ENCODE data around the gene LRRC42.
A peak's percentile ranks its signal among the peaks of the same experiment; 100 is the strongest.
"Not testable (repeated sequence)": the region's sequence is repeated elsewhere in the genome, so short reads cannot be mapped to it uniquely, and the experiment has no call there.

The LRRC42 gene

DNA sequence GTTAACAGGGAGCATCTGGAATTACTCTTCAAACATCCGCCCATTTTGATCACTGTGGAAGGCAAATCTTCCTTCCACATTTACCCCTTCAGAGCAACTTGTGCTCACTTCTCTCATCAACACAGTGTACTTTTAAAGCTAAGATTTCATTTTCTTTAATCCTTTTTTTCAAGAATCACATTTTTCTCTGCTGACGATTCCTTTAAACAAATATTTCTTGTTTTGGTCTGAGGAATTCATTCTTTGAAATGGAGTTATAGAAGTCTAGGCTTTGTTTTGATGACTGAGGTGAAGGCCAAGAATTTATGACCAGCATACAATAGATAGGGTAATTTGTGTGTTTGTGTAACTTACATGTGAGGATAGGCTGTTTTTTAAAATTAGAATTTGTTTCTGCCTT lies 25.6 kb downstream of the LRRC42 start:
- FAIRE-seq = peak; percentile 70

DNA sequence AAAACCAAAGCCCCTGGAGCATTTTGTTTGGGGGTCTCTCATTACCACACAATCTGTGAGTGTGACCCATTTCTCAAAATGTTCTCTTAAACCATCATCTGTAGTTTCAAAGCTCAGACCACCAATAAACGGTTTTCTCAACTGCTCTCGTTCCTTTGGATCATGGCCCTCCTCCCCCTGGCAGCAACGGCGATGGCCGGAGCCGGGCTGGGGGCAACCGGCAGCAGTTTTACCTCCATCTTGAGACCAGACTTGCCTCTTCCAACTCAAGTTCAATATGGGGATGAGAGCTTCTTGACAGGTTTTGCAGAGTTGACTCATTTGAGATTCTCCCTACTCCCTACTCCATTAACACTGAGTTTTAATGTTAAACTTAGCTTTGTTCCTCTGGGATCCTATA lies 29.7 kb downstream of the LRRC42 start:
- no peak for FAIRE-seq

DNA sequence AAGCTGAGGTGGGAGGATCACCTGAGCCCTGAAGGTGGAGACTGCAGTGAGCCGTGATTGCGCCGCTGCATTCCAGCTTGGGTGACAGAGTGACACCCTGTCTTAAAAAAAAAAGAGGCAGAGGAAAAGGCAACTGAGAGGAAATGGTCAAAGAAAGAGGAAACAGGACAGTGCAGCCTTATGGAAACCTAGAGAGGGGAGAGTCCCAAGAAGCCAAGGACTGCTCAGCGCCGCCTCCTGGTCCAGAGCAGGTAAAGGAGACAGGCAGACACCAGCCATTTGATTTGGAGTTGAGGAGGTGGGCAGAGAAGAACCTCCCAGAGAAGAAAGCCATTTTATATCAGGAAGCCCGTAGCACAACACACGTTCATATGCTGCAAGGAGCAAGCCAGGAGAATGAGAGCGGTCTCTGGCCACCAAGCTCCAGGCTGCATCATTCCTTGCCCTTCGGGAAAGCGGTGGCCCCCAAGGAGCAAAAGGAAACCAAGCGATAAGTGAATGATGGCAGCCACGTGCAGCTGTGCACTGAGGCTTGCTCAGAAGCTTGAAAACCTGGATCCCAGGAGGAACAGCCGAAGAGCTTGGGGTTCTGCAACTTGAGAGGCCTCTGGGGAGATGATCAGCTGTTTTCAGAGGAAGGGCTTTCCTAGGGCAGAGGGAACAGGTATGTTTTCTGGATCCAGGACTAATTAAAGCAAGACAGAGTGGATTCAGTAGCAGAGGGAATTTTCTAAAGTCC lies 33.7 kb downstream of the LRRC42 start:
- FAIRE-seq = no peak

DNA sequence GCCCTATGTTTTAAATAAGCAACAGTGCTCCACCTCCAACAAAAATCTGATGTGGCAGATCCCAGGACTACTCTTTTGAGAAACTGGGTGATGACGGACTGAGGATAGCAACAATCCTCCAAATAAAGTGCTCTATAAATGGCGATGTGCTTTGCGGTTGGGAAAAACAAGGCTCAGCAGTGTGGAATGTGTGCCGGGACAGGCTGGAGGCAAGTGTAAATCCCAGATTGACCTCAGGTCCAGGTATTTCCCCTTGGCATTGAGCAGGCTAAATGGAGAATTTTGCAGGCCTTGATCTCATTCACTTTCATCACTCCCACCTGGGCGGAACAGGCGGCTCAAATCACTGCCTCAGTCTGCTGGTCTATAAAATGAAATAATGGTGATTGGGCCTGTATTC lies 35.1 kb downstream of the LRRC42 start:
- FAIRE-seq = no peak

DNA sequence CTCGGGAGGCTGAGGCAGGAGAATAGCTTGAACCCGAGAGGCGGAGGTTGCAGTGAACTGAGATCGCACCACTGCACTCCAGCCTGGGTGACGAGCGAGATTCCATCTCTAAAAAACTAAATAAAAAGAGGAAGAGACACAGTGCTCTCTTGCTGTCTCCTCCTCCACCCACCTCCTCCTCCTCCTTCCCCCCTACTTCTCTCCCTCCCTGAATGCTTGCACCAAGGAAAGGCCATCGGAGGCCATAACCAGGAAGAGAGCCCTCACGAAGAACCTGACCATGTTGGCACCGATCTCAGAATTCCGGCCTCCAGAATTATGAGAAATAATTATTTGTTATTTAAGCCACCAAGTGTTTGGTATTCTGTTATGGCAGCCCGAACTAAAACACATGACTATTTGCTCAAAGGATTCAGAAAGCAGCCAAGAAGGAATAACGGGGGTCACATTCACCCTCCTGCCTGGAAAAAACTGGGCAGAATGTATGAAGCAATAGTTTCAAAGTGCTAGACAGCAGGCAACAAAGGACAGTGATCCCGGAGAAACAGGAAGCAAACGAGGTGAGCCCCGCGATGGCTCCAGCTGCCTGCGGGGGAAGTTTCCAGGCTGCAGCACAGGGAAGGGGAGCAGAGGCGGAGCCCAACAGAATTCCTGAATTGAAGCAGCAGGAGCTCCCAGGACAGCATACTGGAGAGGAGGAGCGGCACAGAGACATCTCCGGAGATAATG lies 36.0 kb downstream of the LRRC42 start:
- no peak for FAIRE-seq

DNA sequence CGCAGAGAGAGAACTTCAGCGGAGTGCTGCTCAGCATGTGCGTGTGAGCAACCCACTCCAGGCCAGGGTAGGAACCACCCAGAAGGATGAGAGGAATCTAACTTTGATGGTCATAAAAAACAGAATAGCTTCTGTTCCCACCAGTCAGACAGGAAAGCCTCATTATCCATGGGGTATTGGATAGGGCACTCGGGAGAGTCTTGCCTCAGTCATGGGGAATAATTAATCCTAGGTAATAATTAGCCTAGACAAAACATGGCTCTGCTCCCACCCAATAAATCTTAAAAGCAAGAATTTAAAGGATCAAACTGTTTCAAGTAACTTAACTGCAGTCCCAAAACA lies 36.6 kb downstream of the LRRC42 start:
- FAIRE-seq = no peak

DNA sequence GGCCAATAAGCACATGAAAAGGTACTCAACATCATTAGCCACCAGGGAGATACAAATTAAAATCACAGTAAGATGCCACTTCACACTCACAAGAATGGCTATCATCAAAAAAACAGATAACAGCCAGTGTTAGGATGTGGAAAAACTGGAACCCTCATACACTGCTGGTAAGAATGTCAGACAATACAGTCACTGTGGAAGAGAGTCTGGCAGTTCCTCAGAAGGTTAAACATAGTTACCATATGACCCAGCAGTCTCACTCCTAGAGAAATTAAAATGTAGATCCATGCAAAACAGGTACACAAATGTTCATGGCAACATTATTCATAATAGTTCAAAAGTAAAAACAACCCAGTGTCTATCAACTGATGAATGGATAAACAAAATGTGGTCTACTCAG lies 38.6 kb downstream of the LRRC42 start:
- FAIRE-seq = no peak

DNA sequence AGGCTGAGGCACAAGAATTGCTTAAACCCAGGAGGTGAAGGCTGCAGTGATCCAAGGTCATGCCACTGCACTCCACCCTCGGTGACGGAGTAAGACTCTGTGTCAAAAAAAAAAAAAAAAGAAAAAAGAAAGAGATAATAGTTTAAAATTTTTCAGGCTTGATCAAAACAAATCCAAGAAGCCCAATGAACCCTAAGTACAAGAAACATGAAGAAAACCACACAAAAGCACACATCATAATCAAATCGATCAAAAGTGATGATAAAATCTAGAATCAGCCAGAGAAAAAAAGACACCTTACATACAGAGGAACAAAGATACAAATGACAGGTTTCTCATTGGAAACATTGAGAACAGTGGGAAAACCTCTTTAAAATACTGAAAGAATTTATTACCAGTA lies 40.3 kb downstream of the LRRC42 start:
- FAIRE-seq = no peak

DNA sequence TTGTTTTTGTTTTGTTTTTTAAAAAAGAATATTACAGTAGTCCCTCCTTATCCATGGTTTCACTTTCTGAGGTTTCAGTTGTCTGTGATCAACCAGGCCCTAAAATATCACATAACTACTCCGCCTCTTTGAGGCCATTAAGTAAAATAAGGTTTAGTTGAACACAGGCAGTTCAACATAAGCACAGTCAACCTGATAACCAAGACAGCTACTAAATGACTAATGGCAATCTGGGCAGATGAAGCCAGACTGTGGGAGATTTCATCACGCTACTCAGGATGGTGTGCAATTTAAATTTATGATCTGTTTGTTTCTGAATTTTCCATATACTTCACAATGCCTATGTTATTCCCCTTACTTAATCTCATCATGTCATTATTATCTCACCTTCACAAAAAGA lies 41.7 kb downstream of the LRRC42 start:
- FAIRE-seq = no peak

DNA sequence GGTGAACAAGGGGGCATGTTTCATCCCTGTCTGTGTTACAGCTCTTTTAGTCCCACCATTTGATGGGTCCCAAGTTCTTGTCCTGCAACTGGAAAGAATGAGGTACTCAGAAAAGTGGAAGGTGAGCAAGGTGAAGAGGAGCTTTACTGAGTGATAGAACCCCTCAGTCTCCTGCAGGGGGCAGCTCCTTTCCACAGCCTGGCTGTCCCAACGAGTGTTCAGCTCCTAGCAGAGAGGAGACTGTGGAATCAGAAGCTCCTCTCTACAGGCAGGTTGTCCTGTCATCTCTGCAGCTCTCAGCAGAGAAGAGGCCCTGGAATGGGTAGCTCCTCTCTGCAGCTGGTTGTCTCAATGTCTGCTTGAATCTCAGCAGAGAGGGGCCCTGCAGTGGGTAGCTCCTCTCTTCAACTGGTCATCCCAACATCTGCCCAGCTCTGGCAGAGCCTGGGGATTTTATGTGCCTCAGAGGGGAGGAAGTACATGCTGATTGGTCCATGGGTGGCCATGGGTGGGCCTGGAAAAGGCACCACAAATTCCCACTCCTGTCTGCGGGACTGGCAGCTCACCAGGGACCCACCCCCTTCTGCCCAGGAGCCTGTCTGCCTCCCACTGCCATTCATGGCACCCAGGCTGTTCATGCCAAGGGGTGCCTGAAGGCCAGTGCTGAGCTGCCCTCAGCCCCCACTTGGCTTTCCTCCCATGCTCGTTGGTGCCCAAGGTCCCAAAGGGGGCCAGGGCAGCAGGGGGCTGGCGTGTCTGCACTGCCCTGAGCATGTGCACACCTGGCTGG lies 46.1 kb downstream of the LRRC42 start:
- FAIRE-seq = no peak

DNA sequence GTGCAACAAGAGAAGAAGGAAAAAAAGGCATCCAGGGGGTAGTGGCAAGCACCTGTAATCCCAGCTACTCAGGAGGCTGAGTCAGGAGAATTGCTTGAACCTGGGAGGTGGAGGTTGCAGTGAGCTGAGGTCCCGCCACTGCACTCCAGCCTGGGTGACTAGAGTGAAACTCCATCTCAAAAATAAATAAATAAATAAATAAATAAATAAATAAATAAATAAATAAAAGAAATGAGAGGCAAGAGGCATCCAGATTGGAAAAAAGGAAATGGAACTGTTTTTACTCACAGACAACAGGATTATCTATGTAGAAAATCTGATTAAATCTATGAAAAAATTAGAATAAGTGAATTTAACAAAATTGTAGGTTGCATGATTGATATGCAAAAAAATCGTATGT lies 48.4 kb downstream of the LRRC42 start:
- FAIRE-seq = not testable (repeated sequence)

DNA sequence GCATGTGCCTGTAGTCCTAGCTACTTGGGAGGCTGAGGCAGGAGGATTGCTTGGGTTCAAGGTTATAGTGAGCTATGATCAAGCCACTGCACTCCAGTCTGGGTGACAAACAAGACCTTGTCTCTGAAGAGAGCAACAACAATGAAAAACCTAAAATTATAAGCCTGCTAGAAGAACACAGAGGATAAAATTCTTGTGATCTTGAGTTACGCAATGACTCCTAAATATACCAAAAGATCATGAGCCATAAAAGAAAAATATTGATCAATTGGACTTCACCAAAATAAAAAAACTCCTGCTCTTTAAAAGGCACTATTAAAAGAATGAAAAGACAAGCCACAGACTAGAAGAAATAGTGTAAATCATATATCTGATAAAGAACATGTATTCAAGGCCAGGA lies 49.5 kb downstream of the LRRC42 start:
- FAIRE-seq = no peak

DNA sequence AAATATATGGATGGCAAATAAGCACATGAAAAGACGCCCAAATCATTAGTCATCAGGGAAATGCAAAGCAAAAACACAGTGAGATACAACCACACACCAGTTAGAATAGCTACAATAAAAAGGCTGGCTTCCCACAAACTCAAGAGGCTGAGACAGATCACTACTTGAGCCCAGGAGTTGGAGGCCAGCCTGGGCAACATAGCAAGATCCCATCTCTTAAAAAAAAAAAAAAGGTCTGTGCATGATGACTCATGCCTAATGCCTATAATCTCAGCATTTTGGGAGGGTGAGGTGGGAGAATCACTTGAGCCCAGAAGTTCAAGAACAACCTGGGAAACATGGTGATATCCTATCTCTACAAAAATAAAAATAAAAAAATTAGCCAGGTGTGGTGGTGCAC lies 52.1 kb downstream of the LRRC42 start:
- FAIRE-seq = no peak

DNA sequence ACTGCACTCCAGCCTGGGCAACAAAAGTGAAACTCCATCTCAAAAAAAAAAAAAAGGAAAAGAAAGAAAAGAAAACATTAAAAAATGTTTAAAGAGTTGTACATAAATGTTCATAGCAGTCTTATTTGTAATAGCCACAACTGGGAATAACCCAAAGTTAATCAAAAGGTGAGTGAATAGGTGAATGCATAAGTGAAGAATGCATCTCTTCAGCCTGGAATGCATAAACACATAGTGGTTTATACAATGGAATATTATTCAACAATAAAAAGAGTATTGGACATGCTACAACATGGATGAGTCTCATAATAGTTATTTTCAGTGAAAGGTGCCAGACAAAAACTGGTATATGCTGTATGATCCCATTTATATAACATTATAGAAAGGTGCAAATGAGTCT lies 53.8 kb downstream of the LRRC42 start:
- no peak for FAIRE-seq

DNA sequence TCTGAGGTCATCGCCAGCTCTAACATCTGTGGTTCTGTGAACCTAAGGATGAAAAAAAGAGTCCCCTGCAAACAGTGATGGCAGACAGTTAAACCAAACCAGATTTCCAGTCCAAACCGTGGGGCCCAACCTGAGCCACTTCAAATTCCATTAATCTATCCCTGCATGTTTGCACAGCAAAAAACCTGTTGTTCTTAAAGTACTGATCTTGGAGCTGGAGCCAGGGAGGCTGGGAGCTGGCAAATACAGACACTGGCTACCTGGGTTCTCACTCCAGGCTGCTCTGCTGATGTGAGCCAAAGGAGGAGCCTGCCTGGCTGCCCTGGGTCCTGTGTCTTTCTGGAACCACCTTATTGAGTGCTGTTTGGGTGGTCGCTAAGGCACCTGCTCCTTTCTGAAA lies 55.4 kb downstream of the LRRC42 start:
- no peak for FAIRE-seq

DNA sequence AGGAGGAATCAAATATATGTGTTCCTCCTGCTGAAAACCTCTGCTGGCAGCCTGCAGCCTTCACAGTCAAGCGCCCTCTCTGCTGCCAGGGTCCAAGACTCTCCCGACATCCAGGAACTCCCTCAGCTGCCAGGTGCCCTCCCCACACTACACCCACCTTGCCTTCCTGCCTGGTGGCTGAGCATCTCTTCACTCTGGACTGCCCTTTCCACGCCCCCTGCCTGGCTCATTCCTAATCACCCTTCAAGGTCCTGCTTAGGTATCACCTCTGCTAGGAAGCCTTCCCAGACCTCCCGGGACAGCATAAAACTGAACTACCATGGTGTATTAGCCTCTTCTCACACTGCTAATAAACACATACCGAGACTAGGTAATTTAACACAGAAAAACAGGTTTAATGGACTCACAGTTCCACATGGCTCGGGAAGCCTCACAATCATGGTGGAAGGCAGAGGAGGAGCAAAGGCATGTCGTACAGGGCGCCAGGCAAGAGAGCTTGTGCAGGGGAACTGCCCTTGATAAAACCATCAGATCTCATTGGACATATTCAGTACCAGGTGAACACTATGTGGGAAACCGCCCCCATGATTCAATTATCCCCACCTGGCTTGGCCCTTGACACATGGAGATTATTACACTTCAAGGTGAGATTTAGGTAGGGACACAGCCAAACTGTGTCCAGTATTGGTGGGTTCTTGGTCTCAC lies 56.5 kb downstream of the LRRC42 start:
- no peak for FAIRE-seq

DNA sequence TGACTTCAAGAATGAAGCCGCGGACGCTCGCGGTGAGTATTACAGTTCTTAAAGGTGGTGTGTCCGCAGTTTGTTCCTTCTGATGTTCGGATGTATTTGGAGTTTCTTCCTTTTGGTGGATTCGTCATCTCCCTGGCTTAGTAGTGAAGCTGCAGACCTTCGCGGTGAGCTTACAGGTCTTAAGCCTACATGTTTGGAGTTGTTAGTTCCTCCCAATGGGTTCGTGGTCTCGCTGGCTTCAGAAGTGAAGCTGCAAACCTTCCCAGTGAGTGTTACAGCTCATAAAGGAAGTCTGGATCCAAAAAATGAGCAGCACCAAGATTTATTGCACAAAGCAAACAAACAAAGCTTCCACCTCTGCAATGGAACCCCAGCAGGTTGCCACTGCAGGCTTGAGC lies 57.1 kb downstream of the LRRC42 start:
- no peak for FAIRE-seq

DNA sequence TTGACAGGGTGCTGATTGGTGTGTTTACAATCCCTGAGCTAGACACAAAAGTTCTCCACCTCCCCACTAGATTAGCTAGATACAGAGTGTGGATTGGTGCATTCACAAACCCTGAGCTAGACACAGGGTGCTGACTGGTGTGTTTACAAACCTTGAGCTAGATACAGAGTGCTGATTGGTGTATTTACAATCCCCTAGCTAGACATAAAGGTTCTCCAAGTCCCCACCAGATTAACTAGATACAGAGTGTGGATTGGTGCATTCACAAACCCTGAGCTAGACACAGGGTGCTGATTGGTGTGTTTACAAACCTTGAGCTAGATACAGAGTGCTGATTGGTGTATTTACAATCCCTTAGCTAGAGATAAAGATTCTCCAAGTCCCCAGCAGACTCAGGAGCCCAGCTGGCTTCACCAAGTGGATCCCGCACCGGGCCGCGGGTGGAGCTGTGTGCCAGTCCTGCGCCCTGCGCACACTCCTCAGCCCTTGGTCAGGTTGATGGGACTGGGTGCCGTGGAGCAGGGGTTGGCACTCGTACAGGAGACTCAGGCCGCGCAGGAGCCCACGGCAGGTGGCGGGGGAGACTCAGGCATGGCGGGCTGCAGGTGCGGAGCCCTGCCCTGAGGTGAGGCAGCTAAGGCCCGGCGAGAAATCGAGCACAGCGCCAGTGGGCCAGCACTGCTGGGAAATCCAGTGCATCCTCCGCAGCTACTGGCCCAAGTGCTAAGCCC lies 57.8 kb downstream of the LRRC42 start:
- not testable (repeated sequence) for FAIRE-seq

DNA sequence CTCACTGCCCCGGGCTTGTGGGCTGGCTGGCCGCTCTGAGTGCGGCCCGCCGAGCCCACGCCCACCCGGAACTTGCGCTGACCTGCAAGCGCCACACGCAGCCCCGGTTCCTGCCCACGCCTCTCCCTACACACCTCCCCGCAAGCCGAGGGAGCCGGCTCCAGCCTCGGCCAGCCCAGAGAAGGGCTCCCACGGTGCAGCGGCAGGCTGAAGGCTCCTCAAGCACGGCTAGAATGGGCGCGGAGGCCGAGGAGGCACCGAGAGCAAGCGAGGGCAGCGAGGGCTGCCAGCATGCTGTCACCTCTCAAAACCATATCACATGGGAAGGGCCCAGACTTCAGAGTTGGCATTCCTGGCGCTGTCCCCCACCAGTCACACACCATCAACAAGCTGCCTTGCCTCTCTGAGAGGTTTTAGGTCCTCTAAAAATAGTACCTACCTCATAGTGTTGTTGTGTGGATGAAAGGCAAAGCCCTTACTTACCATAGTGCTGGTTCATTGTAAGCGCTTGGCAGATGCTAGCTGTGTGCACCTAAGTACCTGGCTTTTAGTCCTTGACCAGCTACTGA lies 58.4 kb downstream of the LRRC42 start:
- no peak for FAIRE-seq

DNA sequence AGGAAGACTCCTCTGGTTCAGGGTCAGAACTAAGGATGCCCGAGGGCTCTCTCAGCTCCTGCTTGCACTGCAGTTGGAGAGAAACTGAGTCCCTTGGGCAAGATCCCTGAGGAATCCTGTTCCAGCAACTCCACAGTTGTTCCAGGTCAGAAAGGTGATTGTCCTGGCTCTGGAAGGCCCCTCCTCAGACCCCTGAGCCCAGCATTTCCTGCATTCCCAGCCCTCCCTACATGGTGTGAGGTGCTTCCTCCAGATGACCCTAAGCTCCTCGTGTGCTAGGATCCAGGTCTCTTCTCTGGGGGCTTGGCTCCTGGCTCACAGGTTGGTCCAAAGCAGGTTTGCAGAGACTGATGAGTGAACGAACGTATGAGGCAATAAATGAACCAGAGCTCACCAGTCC lies 60.4 kb downstream of the LRRC42 start:
- FAIRE-seq = no peak

DNA sequence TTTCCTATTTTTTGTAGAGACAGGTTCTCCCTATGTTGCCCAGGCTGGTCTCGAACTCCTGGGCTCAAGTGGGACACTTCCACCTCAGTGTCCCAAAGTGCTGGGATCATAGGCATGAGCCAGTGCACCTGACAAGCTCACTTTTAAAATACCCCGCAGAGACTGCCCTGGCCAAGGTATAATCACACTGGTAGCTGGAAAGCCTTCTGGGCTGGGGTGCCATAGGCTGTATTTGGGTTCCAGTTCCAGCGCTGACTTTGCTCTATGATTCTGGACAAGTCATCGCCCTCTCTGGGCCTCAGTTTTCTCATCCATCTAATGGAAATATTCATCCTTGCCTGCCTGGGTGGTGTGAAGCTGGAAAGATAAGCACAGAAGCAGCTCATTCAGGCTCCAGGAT lies 61.5 kb downstream of the LRRC42 start:
- FAIRE-seq = no peak

DNA sequence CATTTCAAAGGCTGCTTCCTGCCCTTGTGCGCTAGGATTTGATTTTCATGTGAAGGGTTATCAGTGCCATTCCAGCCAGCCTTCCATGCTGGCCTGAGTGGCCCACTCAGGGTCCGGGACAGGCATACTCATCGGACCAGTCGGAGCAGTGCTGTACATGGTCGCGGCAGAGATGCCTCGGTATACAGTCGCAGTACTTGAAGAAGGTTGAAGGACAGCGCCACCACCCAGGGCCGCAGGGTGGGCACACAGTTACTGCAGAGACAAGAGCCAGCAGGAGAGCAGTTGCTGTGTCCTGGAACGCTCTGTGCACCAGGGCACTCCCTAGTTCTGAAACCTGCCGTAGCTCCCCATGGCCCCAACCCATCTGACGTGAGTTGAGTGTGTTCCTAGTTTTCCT lies 62.7 kb downstream of the LRRC42 start:
- FAIRE-seq = no peak
